Panc1 (cell line): ENCODE results near the gene AMFR. TPM values are rescaled to one million over a fixed set of nuclear protein-coding genes. Genes with fewer than 3 reads are reported as not detected.

Experiments
- ATAC-seq: fragments of 200-7000 bp; cut with Tn5 transposase; 2 replicates; pipeline ENCODE4 v1.9.1; 2020; ENCODE audit warnings: mild to moderate bottlenecking, moderate library complexity
- BruUV-seq: library from RNA; stranded (reverse); fragments of 400-500 nt; replicated peaks from 2 replicates; lab custom pipeline; 2021; lab: Mats Ljungman, UMichigan
- CTCF ChIA-PET: fragments of 300-600 bp; sonication (Branson Sonifier 250); formaldehyde crosslinking; loops from one replicate; lab custom pipeline; 2022; ENCODE audit warnings: antibody characterized with exemption; lab: Charles Lee
- POLR2A ChIA-PET: fragments of 300-600 bp; sonication (Branson Sonifier 250); formaldehyde crosslinking; loops from one replicate; lab custom pipeline; 2022; ENCODE audit warnings: antibody characterized with exemption; lab: Charles Lee
- DNase-seq: peaks from one replicate; pipeline ENCODE4 v3.0.0-alpha.2; 2010; ENCODE audit warnings: low read depth, low spot score
- H3K27ac ChIP-seq: 2 replicates; pipeline ENCODE4 v1.5.1; 2011; ENCODE audit warnings: mild to moderate bottlenecking, low read length, inconsistent platforms
- H3K27me3 ChIP-seq: fragments of 200-500 bp; sonication (Bioruptor generic); 2 replicates; pipeline ENCODE4 v1.6.0; 2014; ENCODE audit warnings: low read length, inconsistent platforms; ENCODE audit not compliant: control insufficient read depth, insufficient read depth
- H3K36me3 ChIP-seq: fragments of 200-500 bp; sonication (Bioruptor generic); 2 replicates; pipeline ENCODE4 v1.5.1; 2014; ENCODE audit warnings: inconsistent platforms, mild to moderate bottlenecking, low read length, moderate library complexity; ENCODE audit not compliant: control insufficient read depth, insufficient read depth
- H3K4me1 ChIP-seq: 2 replicates; pipeline ENCODE4 v1.5.1; 2011; ENCODE audit warnings: inconsistent platforms, mild to moderate bottlenecking, low read length, moderate library complexity; ENCODE audit not compliant: control insufficient read depth, insufficient read depth
- H3K4me3 ChIP-seq, 2 experiments: 2 replicates each; pipeline ENCODE4 v1.5.1; 2011 to 2012; ENCODE audit warnings: low read depth in 2 of 2, low read length in 2 of 2, mild to moderate bottlenecking in 2 of 2, inconsistent platforms in 1 of 2, moderate library complexity in 1 of 2
- H3K9me3 ChIP-seq: fragments of 200-500 bp; sonication (Bioruptor generic); 2 replicates; pipeline ENCODE4 v1.5.1; 2014; ENCODE audit warnings: low read depth, mild to moderate bottlenecking, inconsistent platforms, low read length, moderate library complexity; ENCODE audit not compliant: control insufficient read depth, insufficient read depth
- POLR2AphosphoS5 ChIP-seq: IDR thresholded peaks from 2 replicates; pipeline ENCODE4 v1.6.1; 2012; ENCODE audit warnings: mild to moderate bottlenecking, low read depth, low read length, moderate library complexity
- SIN3A ChIP-seq: IDR thresholded peaks from 2 replicates; pipeline ENCODE4 v1.6.1; 2012; ENCODE audit warnings: low read depth, mild to moderate bottlenecking, low read length, moderate library complexity, borderline replicate concordance; ENCODE audit not compliant: insufficient read depth
- TCF7L2 ChIP-seq: IDR thresholded peaks from 2 replicates; pipeline ENCODE4 v1.6.1; 2011; ENCODE audit warnings: mild to moderate bottlenecking, low read depth, low read length, inconsistent platforms
- in situ Hi-C: cut with HindIII; loops from 2 replicates; pipeline ENCODE4 v1.10.0; 2016; ENCODE audit warnings: low sequenced_read_pairs, low pct_unique_long_range_greater_than_20kb
- intact Hi-C: fragments of 100-400 bp; cut with micrococcal nuclease; formaldehyde crosslinking; loops from one replicate; pipeline ENCODE4 v1.10.0; 2022; ENCODE audit not compliant: unreplicated experiment
- total RNA-seq: library from RNA; stranded (reverse); gene quantifications from one replicate; pipeline ENCODE4 v1.2.1, GENCODE V29; 2021; ENCODE audit not compliant: unreplicated experiment
- TF ChIP-seq, protein P1 (sequence below), 2 experiments: IDR thresholded peaks; 2 replicates each; pipeline ENCODE4 v1.6.1; 2011 to 2012; ENCODE audit warnings: low read depth in 2 of 2, control low read depth in 1 of 2, low read length in 1 of 2, mild to moderate bottlenecking in 1 of 2, moderate library complexity in 1 of 2; ENCODE audit not compliant: insufficient read depth in 1 of 2
- TF ChIP-seq, protein P2 (sequence below): fragments of 450-650 bp; IDR thresholded peaks from 2 replicates; pipeline ENCODE4 v1.5.1; 2017; ENCODE audit warnings: mild to moderate bottlenecking

Gene AMFR
- total RNA-seq, 1 experiment from 2014 or later, result 89.6 TPM

DNA sequence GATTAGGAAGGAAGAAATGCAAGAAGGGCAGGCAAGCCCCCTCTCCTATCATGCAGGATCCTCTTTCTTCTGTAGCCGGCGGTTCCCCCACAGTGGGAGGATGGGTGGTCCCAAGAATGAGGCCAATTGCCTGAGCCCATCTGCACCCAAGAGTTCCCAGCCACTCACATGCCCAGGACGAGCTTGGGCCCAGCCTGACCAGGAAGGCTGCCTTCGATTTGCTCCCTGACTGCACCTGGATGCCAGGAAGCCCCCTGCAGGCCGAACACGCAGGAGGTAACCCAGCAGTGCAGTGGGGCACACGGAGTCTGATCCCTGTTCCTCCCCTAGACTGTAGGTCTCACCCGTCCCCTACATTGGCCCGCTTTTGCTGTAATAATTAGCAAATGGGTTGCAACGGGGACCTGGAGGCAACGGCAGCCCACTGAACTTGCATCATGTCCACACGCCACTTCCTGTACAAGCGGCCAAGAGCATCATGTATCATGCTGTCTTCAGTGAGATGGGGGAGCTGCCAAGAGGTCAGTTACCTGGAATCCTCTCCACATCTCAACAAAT lies 67.5 kb downstream of the AMFR start:
- in situ Hi-C loops (no loop called here), intact Hi-C loops (no loop called here)
- peak; percentile 62 for ATAC-seq
- no peak for DNase-seq
- BruUV-seq, result no TSS peak
- Histone ChIP-seq H3K4me3 (no peak overlapping the region), H3K9me3 (no peaks in the 10 kb centered on the region), H3K27ac (peak overlapping the region; percentile 80; the same call in 1 of the 2 replicates), H3K36me3 (no peaks in the 10 kb centered on the region), H3K27me3 (no peaks in the 10 kb centered on the region), H3K4me1 (peaks cover 11% of the 10 kb centered on the region)
- POLR2A ChIA-PET, result no interaction called here
- CTCF ChIA-PET, result no interaction called here
- TF ChIP-seq POLR2AphosphoS5, result no peak
- TF ChIP-seq TCF7L2, result no peak
- TF ChIP-seq, protein P1, sequence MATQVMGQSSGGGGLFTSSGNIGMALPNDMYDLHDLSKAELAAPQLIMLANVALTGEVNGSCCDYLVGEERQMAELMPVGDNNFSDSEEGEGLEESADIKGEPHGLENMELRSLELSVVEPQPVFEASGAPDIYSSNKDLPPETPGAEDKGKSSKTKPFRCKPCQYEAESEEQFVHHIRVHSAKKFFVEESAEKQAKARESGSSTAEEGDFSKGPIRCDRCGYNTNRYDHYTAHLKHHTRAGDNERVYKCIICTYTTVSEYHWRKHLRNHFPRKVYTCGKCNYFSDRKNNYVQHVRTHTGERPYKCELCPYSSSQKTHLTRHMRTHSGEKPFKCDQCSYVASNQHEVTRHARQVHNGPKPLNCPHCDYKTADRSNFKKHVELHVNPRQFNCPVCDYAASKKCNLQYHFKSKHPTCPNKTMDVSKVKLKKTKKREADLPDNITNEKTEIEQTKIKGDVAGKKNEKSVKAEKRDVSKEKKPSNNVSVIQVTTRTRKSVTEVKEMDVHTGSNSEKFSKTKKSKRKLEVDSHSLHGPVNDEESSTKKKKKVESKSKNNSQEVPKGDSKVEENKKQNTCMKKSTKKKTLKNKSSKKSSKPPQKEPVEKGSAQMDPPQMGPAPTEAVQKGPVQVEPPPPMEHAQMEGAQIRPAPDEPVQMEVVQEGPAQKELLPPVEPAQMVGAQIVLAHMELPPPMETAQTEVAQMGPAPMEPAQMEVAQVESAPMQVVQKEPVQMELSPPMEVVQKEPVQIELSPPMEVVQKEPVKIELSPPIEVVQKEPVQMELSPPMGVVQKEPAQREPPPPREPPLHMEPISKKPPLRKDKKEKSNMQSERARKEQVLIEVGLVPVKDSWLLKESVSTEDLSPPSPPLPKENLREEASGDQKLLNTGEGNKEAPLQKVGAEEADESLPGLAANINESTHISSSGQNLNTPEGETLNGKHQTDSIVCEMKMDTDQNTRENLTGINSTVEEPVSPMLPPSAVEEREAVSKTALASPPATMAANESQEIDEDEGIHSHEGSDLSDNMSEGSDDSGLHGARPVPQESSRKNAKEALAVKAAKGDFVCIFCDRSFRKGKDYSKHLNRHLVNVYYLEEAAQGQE (IDR thresholded peaks at IDR 0.05; ENCODE audit: insufficient read depth in 1 of 2, low read depth in 2 of 2, low read length in 1 of 2), result no peak
- TF ChIP-seq, protein P2, sequence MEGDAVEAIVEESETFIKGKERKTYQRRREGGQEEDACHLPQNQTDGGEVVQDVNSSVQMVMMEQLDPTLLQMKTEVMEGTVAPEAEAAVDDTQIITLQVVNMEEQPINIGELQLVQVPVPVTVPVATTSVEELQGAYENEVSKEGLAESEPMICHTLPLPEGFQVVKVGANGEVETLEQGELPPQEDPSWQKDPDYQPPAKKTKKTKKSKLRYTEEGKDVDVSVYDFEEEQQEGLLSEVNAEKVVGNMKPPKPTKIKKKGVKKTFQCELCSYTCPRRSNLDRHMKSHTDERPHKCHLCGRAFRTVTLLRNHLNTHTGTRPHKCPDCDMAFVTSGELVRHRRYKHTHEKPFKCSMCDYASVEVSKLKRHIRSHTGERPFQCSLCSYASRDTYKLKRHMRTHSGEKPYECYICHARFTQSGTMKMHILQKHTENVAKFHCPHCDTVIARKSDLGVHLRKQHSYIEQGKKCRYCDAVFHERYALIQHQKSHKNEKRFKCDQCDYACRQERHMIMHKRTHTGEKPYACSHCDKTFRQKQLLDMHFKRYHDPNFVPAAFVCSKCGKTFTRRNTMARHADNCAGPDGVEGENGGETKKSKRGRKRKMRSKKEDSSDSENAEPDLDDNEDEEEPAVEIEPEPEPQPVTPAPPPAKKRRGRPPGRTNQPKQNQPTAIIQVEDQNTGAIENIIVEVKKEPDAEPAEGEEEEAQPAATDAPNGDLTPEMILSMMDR, result no peak; the same call in 1 of the 2 replicates
- TF ChIP-seq SIN3A, result no peak

DNA sequence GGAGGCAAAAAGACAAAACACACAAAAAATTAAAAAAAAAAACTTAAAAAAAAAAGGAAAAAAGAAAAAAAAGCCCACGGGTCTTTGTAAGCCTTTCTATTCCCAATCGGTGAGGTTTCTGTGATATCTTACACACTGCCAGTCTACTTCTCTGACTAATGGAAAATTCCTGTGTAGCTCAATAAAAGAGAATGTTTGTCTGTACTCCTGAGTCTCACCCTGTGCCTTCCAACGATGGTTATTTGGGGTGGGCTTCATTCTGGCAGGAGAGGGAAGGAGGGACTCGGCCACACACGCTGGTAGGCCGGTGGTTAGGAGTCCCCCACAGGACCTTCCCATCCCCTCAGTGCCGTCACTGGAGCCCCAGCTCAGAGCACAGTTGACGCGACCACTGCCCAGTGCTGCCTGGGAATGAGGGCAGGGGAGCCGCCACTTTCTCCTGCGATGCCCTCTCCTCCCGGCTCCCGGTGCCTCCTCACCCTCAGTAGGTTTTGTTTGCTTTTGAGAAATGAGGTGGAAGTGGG lies 68.0 kb downstream of the AMFR start:
- in situ Hi-C loops (no loop called here), intact Hi-C loops (no loop called here)
- TF ChIP-seq, protein P2, result no peak
- no peak for TF ChIP-seq SIN3A
- no peak for TF ChIP-seq POLR2AphosphoS5
- ChIA-PET POLR2A (no interaction called here), CTCF (interaction anchor here (1.2 kb wide), 1 partner anchor 31 kb away, joined by 3 read pairs; no protein-coding TSS in a partner anchor)
- Histone ChIP-seq H3K27me3 (no peaks in the 10 kb centered on the region), H3K4me3 (peak overlapping the region; percentile 30 to 51; a peak in 3 of 4 replicates), H3K36me3 (no peaks in the 10 kb centered on the region), H3K27ac (peak overlapping the region; percentile 80), H3K4me1 (peaks cover 11% of the 10 kb centered on the region), H3K9me3 (no peaks in the 10 kb centered on the region)
- DNase-seq (no peak), ATAC-seq (peak; percentile 46)
- no TSS peak for BruUV-seq
